K562 (cell line): Measurements from ENCODE around the gene PRDX6. TPM values are rescaled to one million over a fixed set of nuclear protein-coding genes. Genes with fewer than 3 reads are reported as not detected.
A peak's percentile ranks its signal among the peaks of the same experiment; 100 is the strongest.

Experiments
- ARNT ChIP-seq, 2 experiments: fragments of 450-650 bp; IDR thresholded peaks; 2 replicates each; pipeline ENCODE4 v1.6.1; 2016; ENCODE audit warnings: mild to moderate bottlenecking in 1 of 2
- FOSL1 ChIP-seq: fragments of 200-800 bp; sonication (Bioruptor generic); conservative IDR thresholded peaks from 2 replicates; pipeline ENCODE4 v1.6.1; 2016; ENCODE audit warnings: missing genetic modification characterization, missing compliant biosample characterization
- KDM1A ChIP-seq, 2 experiments: fragments of 450-650 bp; IDR thresholded peaks; 2 replicates each; pipeline ENCODE4 v1.6.1; 2016; ENCODE audit warnings: mild to moderate bottlenecking in 2 of 2
- KDM2B ChIP-seq: fragments of 250-450 bp; sonication (Bioruptor Pico); IDR thresholded peaks from 2 replicates; pipeline ENCODE4 v1.8.0; 2021; ENCODE audit warnings: mild to moderate bottlenecking, moderate library complexity
- MYC ChIP-seq, 2 experiments: fragments of 250-450 bp in 1 of 2; sonication (Bioruptor Pico) in 1 of 2; IDR thresholded peaks; 2 replicates each; pipeline versions ENCODE4 v1.5.1 to v1.6.1; 2012 to 2021; ENCODE audit warnings: low read depth in 2 of 2, borderline replicate concordance in 1 of 2, improper control_type of control experiment in 1 of 2, low read length in 1 of 2, mild to moderate bottlenecking in 1 of 2, moderate library complexity in 1 of 2
- PTTG1 ChIP-seq: fragments of 450-650 bp; IDR thresholded peaks from 2 replicates; pipeline ENCODE4 v1.6.1; 2016; ENCODE audit warnings: low read depth, mild to moderate bottlenecking, missing genetic modification characterization, missing compliant biosample characterization
- SETDB1 ChIP-seq: IDR thresholded peaks from one replicate; pipeline ENCODE4 v1.6.1; 2012; ENCODE audit warnings: low read length, control low read depth, inconsistent platforms
- TARDBP ChIP-seq: fragments of 450-650 bp; IDR thresholded peaks from 2 replicates; pipeline ENCODE4 v1.6.1; 2016
- TBP ChIP-seq: optimal IDR thresholded peaks from 2 replicates; pipeline ENCODE3; 2011; ENCODE audit warnings: low read depth, low read length, improper control_type of control experiment
- ZNF436 ChIP-seq: fragments of 250-450, 450-650 bp; sonication (Bioruptor Pico); formaldehyde crosslinking; IDR thresholded peaks from 2 replicates; pipeline ENCODE4 v1.7.0; 2020; ENCODE audit warnings: mild to moderate bottlenecking
- polyA plus RNA-seq, 8 experiments: library from polyadenylated mRNA; depleted of rRNA in 4 of 8; stranded (reverse) in 5 of 8; unstranded in 3 of 8; fragments of >200 nt; fragmentation: Nextera tagmentation in 2 of 8; fragmentation: Illumina TruSeq in 1 of 8; extraction: Ambion mirVana in 2 of 8; extraction: Trizol in 1 of 8; gene quantifications; 2 replicates each; pipeline versions ENCODE4 v1.2.1 to v1.2.3, GENCODE V29; 2011 to 2014; ENCODE audit warnings: inconsistent platforms in 1 of 8, missing spikeins in 1 of 8
- total RNA-seq, 7 experiments: library from RNA; depleted of rRNA in 6 of 7; stranded (reverse); fragments of >200 nt in 6 of 7; fragmentation: Illumina TruSeq in 2 of 7; extraction: Trizol in 2 of 7; gene quantifications; 2 replicates each; pipeline versions ENCODE4 v1.2.1 to v1.2.3, GENCODE V29; 2011 to 2021; ENCODE audit warnings: low replicate concordance in 1 of 7
- TF ChIP-seq, protein P1 (sequence below): fragments of 450-650 bp; formaldehyde crosslinking; IDR thresholded peaks from 2 replicates; pipeline ENCODE4 v1.4.0; 2020; ENCODE audit warnings: mild to moderate bottlenecking, moderate library complexity
- TF ChIP-seq, protein P2 (sequence below), 2 experiments: fragments of 450-650 bp in 1 of 2; sonication (generic) in 1 of 2; formaldehyde crosslinking in 1 of 2; IDR thresholded peaks in 1 of 2; conservative IDR thresholded peaks in 1 of 2; 2 replicates each; pipeline versions ENCODE4 v1.6.1 to v1.8.1; 2016 to 2023; ENCODE audit warnings: mild to moderate bottlenecking in 2 of 2, moderate library complexity in 2 of 2, inconsistent platforms in 1 of 2, missing genetic modification reagents in 1 of 2

Gene PRDX6
- total and polyA plus RNA-seq, 9 of the 15 experiments (the other 6 are each of a cell fraction or from before 2014, with no cell fraction given), result 277 to 1,082 (median 610) TPM

DNA sequence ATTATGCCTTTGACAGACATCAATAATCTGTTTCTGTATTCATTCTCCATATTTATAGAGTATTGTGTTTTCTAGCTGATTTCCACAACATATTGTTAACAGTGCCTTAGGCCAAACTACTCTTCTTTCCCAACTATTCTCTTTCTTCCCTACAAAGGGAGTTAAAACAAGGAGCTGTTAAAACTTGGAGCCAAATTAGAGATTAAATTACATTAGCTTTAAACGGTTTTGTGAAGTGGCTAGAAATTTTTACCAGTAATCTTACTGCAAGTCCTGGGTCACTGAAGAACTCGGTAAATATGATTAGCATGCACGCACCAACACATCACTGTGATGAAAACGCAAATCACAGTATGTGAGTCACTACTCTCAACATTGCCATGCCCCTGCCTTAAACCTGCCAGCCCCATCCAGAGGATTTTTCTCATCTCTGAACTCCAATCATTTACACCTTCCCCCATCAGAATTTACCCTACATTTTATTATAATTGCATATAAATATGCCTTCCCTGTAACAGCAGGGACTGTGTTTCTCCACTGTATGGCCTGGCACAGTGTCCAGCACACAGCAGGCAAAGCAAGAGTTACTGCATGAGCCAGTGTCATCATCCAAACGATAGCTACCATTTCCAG lies 1.5 kb upstream of the PRDX6 start (continued):
- TF ChIP-seq, protein P1, sequence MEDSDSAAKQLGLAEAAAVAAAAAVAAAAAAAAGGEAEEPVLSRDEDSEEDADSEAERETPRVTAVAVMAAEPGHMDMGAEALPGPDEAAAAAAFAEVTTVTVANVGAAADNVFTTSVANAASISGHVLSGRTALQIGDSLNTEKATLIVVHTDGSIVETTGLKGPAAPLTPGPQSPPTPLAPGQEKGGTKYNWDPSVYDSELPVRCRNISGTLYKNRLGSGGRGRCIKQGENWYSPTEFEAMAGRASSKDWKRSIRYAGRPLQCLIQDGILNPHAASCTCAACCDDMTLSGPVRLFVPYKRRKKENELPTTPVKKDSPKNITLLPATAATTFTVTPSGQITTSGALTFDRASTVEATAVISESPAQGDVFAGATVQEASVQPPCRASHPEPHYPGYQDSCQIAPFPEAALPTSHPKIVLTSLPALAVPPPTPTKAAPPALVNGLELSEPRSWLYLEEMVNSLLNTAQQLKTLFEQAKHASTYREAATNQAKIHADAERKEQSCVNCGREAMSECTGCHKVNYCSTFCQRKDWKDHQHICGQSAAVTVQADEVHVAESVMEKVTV (CRISPR knock-in tag), result no peak
- TF ChIP-seq MYC (IDR thresholded peaks at IDR 0.05; ENCODE audit: low read depth, low read length) (0 out of 2 replicates have a peak, but pooled peaks have one; percentile 27), MYC (CRISPR knock-in tag; IDR thresholded peaks at IDR 0.05; ENCODE audit: borderline replicate concordance, low read depth) (no peak), KDM2B (no peak), ZNF436 (CRISPR knock-in tag) (no peak), TBP (no peak), ARNT (IDR thresholded peaks at IDR 0.05) (no peak), FOSL1 (tag) (0 out of 2 replicates have a peak, but pooled peaks have one; percentile 3), SETDB1 (no peak), KDM1A (IDR thresholded peaks at IDR 0.05) (peak; percentile 32 to 54; a peak in 2 of 4 replicates), PTTG1 (tag) (no peak), TARDBP (no peak)
- TF ChIP-seq, protein P2, sequence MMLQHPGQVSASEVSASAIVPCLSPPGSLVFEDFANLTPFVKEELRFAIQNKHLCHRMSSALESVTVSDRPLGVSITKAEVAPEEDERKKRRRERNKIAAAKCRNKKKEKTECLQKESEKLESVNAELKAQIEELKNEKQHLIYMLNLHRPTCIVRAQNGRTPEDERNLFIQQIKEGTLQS (IDR thresholded peaks at IDR 0.05), result peak; percentile 65
- TF ChIP-seq, protein P2 (CRISPR knock-in tag; conservative IDR thresholded peaks at IDR 0.05), result no peak
